HepG2 (cell line): Measurements from ENCODE around the gene ZMYND10. TPM values are rescaled to one million over a fixed set of nuclear protein-coding genes. Genes with fewer than 3 reads are reported as not detected.
A peak's percentile ranks its signal among the peaks of the same experiment; 100 is the strongest.

Experiments
- ARHGAP35 ChIP-seq: sonication (generic); formaldehyde crosslinking; IDR thresholded peaks from 2 replicates; pipeline ENCODE4 v1.9.0; 2022; ENCODE audit warnings: mild to moderate bottlenecking, inconsistent platforms, moderate library complexity, missing genetic modification reagents, borderline replicate concordance
- ATAD3A ChIP-seq: sonication (generic); formaldehyde crosslinking; IDR thresholded peaks from 2 replicates; pipeline ENCODE4 v1.4.0; 2020; ENCODE audit warnings: missing genetic modification reagents
- CCAR2 ChIP-seq: fragments of 200-400 bp; formaldehyde crosslinking; optimal IDR thresholded peaks from 2 replicates; pipeline ENCODE3; 2018; ENCODE audit warnings: low read depth, mild to moderate bottlenecking, low read length, moderate library complexity
- FOXA3 ChIP-seq: IDR thresholded peaks from 2 replicates; pipeline ENCODE4 v1.6.1; 2016; ENCODE audit warnings: missing genetic modification reagents, missing compliant biosample characterization
- GATA4 ChIP-seq: sonication (generic); IDR thresholded peaks from 2 replicates; pipeline ENCODE4 v1.6.1; 2016; ENCODE audit warnings: antibody characterized with exemption, low read depth, borderline replicate concordance
- POLR2A ChIP-seq, 2 experiments: IDR thresholded peaks; 2 replicates each; pipeline ENCODE4 v1.6.1; 2011; ENCODE audit warnings: low read depth in 2 of 2, low read length in 2 of 2, mild to moderate bottlenecking in 1 of 2, moderate library complexity in 1 of 2; ENCODE audit not compliant: insufficient read depth in 1 of 2
- POLR2G ChIP-seq: fragments of 200-400 bp; formaldehyde crosslinking; IDR thresholded peaks from 2 replicates; pipeline ENCODE4 v1.6.1; 2018; ENCODE audit warnings: mild to moderate bottlenecking, low read depth, low read length, moderate library complexity
- RCOR2 ChIP-seq: IDR thresholded peaks from 2 replicates; pipeline ENCODE4 v1.6.1; 2016; ENCODE audit warnings: missing biosample characterization, missing genetic modification reagents
- SIX1 ChIP-seq: sonication (generic); formaldehyde crosslinking; IDR thresholded peaks from 2 replicates; pipeline ENCODE4 v1.4.0; 2020; ENCODE audit warnings: missing genetic modification reagents, borderline replicate concordance
- TRIM22 ChIP-seq: fragments of 450-650 bp; IDR thresholded peaks from 2 replicates; pipeline ENCODE4 v1.6.1; 2017
- ZBTB38 ChIP-seq: sonication (generic); formaldehyde crosslinking; IDR thresholded peaks from 2 replicates; pipeline ENCODE4 v1.5.1; 2020; ENCODE audit warnings: mild to moderate bottlenecking, missing genetic modification reagents
- ZBTB8A ChIP-seq: sonication (generic); formaldehyde crosslinking; IDR thresholded peaks from 2 replicates; pipeline ENCODE4 v1.4.0; 2020; ENCODE audit warnings: mild to moderate bottlenecking, low read depth, missing genetic modification reagents, borderline replicate concordance
- ZMYM3 ChIP-seq: sonication (generic); formaldehyde crosslinking; IDR thresholded peaks from 2 replicates; pipeline ENCODE4 v1.5.1; 2020; ENCODE audit warnings: mild to moderate bottlenecking, missing genetic modification reagents
- ZNF331 ChIP-seq: sonication (generic); formaldehyde crosslinking; IDR thresholded peaks from 2 replicates; pipeline ENCODE4 v1.4.0; 2020; ENCODE audit warnings: missing genetic modification reagents
- ZNF34 ChIP-seq: sonication (generic); formaldehyde crosslinking; IDR thresholded peaks from 2 replicates; pipeline ENCODE4 v1.4.0; 2020; ENCODE audit warnings: mild to moderate bottlenecking, missing genetic modification reagents, borderline replicate concordance
- ZNF496 ChIP-seq: sonication (generic); formaldehyde crosslinking; IDR thresholded peaks from 2 replicates; pipeline ENCODE4 v1.8.1; 2023; ENCODE audit warnings: mild to moderate bottlenecking, moderate library complexity, missing genetic modification reagents; ENCODE audit not compliant: insufficient replicate concordance
- ZNF580 ChIP-seq: IDR thresholded peaks from 2 replicates; pipeline ENCODE4 v1.6.1; 2016; ENCODE audit warnings: low read depth, borderline replicate concordance
- ZNF737 ChIP-seq: sonication (generic); formaldehyde crosslinking; IDR thresholded peaks from 2 replicates; pipeline ENCODE4 v1.5.0; 2020; ENCODE audit warnings: missing genetic modification reagents, mild to moderate bottlenecking, borderline replicate concordance
- polyA plus RNA-seq, 8 experiments: library from polyadenylated mRNA; depleted of rRNA in 3 of 8; stranded (reverse) in 7 of 8; unstranded in 1 of 8; fragments of >200 nt; fragmentation: Illumina TruSeq in 4 of 8; extraction: Trizol in 4 of 8; gene quantifications; 2 replicates each; pipeline versions ENCODE4 v1.2.1 to v1.2.3, GENCODE V29; 2011 to 2016; ENCODE audit warnings: low read depth in 4 of 8, missing spikeins in 1 of 8, mixed read lengths in 1 of 8; ENCODE audit not compliant: insufficient read depth in 1 of 8
- total RNA-seq, 5 experiments: library from RNA; depleted of rRNA; stranded (reverse); fragments of >200 nt; fragmentation: Illumina TruSeq; extraction: Trizol; gene quantifications; 2 replicates each; pipeline ENCODE4 v1.2.3, GENCODE V29; 2016; ENCODE audit warnings: low read depth in 1 of 5
- TF ChIP-seq, protein P1 (sequence below): sonication (generic); formaldehyde crosslinking; IDR thresholded peaks from 2 replicates; pipeline ENCODE4 v1.8.1; 2023; ENCODE audit warnings: missing genetic modification reagents, inconsistent platforms, borderline replicate concordance
- TF ChIP-seq, protein P2 (sequence below): sonication (generic); formaldehyde crosslinking; IDR thresholded peaks from 2 replicates; pipeline ENCODE4 v1.4.0; 2020; ENCODE audit warnings: missing genetic modification reagents
- TF ChIP-seq, protein P3 (sequence below): sonication (generic); formaldehyde crosslinking; IDR thresholded peaks from 2 replicates; pipeline ENCODE4 v1.4.0; 2020; ENCODE audit warnings: missing genetic modification reagents
- TF ChIP-seq, protein P4 (sequence below): sonication (generic); formaldehyde crosslinking; IDR thresholded peaks from 2 replicates; pipeline ENCODE4 v1.5.1; 2020; ENCODE audit warnings: missing genetic modification reagents, mild to moderate bottlenecking, borderline replicate concordance

The ZMYND10 gene
- total and polyA plus RNA-seq, 2 of the 13 experiments (the other 11 are each of a cell fraction or from before 2014, with no cell fraction given), result 0.60 to 0.74 TPM

DNA sequence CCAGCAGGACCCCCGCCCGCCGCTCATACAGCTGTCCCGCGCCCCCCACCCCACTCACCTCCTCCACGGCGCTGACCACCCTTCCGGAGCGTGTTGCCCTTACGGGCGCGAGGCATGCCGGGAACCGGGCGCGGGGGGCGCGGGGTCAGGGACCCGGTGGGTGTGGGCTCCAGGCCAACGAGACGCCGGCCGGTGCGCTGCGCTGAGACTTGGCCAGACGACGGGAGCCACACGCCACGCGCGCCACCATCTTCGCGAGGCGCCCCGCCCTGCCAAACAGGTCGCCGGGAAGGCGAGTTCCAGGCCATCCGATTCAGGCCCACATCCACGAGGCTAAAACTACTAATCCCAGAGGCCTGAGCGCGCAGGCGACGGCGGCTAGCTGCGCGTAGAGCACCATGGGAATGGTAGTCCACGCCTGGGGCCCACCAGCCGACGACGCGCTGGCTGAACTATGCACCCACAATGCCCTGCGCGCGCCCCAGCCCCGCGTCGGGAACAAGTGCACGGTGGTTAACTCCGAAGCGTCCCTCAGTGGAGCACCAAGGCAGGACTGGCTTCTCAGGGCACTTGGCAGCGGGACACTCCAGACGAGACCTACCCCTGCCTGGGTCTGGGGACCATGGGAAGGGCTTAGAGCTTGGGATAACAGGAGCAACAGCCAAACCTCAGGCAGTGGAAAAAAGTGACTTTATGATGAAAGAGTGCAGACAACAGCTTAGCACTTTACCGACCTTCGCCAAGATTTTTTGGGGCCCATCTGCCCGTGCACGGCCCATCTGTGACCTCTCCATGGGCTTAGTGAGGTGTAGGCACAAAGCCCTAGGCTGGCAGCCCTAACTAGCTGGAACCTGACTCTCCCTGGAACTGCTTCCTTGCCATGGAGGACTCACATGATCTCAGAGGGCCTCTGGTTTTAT is 53.1 kb downstream of the ZMYND10 start, which contains the start of gene IFRD2 (continued):
- TF ChIP-seq ZBTB38 (CRISPR knock-in tag), result peak; percentile 81
- peak; percentile 89; the same call in 1 of the 2 replicates for TF ChIP-seq ZNF580 (CRISPR knock-in tag)
- TF ChIP-seq CCAR2, result no peak
- peak; percentile 87 for TF ChIP-seq POLR2G
- no peak for TF ChIP-seq GATA4
- no peak for TF ChIP-seq ATAD3A (CRISPR knock-in tag)
- TF ChIP-seq FOXA3 (CRISPR knock-in tag), result peak; percentile 65; the same call in 1 of the 2 replicates
- TF ChIP-seq, protein P1, sequence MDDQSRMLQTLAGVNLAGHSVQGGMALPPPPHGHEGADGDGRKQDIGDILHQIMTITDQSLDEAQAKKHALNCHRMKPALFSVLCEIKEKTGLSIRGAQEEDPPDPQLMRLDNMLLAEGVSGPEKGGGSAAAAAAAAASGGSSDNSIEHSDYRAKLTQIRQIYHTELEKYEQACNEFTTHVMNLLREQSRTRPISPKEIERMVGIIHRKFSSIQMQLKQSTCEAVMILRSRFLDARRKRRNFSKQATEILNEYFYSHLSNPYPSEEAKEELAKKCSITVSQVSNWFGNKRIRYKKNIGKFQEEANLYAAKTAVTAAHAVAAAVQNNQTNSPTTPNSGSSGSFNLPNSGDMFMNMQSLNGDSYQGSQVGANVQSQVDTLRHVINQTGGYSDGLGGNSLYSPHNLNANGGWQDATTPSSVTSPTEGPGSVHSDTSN (CRISPR knock-in tag), result no peak
- TF ChIP-seq, protein P2, sequence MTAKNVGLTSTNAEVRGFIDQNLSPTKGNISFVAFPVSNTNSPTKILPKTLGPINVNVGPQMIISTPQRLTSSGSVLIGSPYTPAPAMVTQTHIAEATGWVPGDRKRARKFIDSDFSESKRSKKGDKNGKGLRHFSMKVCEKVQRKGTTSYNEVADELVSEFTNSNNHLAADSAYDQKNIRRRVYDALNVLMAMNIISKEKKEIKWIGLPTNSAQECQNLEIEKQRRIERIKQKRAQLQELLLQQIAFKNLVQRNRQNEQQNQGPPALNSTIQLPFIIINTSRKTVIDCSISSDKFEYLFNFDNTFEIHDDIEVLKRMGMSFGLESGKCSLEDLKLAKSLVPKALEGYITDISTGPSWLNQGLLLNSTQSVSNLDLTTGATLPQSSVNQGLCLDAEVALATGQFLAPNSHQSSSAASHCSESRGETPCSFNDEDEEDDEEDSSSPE (CRISPR knock-in tag), result peak; percentile 88
- no peak for TF ChIP-seq ZBTB8A (CRISPR knock-in tag)
- TF ChIP-seq TRIM22, result no peak
- no peak for TF ChIP-seq RCOR2
- no peak for TF ChIP-seq SIX1
- TF ChIP-seq ZMYM3 (CRISPR knock-in tag), result no peak; the same call in 1 of the 2 replicates
- TF ChIP-seq ZNF34 (CRISPR knock-in tag), result no peak
- TF ChIP-seq, protein P3, sequence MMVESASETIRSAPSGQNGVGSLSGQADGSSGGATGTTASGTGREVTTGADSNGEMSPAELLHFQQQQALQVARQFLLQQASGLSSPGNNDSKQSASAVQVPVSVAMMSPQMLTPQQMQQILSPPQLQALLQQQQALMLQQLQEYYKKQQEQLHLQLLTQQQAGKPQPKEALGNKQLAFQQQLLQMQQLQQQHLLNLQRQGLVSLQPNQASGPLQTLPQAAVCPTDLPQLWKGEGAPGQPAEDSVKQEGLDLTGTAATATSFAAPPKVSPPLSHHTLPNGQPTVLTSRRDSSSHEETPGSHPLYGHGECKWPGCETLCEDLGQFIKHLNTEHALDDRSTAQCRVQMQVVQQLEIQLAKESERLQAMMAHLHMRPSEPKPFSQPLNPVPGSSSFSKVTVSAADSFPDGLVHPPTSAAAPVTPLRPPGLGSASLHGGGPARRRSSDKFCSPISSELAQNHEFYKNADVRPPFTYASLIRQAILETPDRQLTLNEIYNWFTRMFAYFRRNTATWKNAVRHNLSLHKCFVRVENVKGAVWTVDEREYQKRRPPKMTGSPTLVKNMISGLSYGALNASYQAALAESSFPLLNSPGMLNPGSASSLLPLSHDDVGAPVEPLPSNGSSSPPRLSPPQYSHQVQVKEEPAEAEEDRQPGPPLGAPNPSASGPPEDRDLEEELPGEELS (CRISPR knock-in tag), result no peak; the same call in 1 of the 2 replicates
- no peak for TF ChIP-seq ZNF737
- TF ChIP-seq POLR2A (IDR thresholded peaks at IDR 0.05; ENCODE audit: insufficient read depth in 1 of 2, low read depth in 2 of 2, low read length in 2 of 2), result peak in 1 of 2 experiments; percentile 73; a peak in 2 of 4 replicates
- no peak for TF ChIP-seq ZNF331
- no peak for TF ChIP-seq ZNF496 (CRISPR knock-in tag)
- TF ChIP-seq, protein P4, sequence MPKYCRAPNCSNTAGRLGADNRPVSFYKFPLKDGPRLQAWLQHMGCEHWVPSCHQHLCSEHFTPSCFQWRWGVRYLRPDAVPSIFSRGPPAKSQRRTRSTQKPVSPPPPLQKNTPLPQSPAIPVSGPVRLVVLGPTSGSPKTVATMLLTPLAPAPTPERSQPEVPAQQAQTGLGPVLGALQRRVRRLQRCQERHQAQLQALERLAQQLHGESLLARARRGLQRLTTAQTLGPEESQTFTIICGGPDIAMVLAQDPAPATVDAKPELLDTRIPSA (CRISPR knock-in tag), result no peak
- TF ChIP-seq ARHGAP35, result no peak
